GM21529 (cell line): Measurements from ENCODE around the gene CCT6B.
A peak's percentile ranks its signal among the peaks of the same experiment; 100 is the strongest.
"Not testable (repeated sequence)": the region's sequence is repeated elsewhere in the genome, so short reads cannot be mapped to it uniquely, and the experiment has no call there.

Source experiments
- ATAC-seq: cut with Tn5 transposase; IDR thresholded peaks from one replicate; pipeline ENCODE4 v1.9.1; 2021; ENCODE audit not compliant: unreplicated experiment

Gene CCT6B

DNA sequence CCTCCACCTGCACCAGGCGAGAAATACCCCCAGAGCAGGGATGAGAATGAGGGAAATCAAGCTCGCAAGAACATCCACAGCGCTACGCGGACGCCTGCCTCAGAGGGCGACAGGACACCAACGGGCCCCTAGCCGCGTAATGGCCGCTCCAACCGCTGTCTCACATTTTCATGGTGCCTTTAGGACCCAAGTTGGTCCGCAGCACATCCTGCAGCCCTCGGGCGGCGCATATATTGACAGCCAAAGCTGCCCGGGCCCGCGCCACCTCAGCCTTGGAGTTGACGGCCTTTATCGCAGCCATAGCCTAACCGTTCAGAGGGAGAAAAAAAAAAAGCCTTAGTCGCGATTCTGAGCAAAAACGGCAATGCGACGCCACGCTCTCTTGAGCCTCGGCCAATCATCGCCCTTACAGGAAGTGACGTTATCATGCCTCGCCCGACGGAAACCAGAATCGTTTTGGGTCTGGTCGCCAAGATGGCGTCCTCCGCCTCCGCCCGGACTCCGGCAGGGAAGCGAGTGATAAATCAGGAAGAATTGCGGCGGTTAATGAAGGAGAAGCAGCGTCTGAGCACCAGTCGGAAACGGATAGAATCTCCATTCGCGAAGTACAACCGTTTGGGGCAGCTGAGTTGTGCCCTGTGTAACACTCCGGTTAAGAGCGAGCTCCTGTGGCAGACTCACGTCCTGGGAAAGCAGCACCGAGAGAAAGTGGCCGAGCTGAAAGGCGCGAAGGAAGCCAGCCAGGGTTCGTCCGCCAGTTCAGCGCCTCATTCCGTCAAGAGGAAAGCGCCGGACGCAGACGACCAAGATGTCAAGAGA lies at the start of gene CCT6B, which contains the start of gene ZNF830:
CCT6B (minus strand) TSS at position 368 of the 819 bp plus-strand sequence; CDS start at position 301, 67 bp downstream.
ZNF830 (plus strand) TSS at position 448 of the 819 bp plus-strand sequence; CDS start at position 475, 27 bp downstream.
- peak; percentile 90 for ATAC-seq

- ATAC-seq = no peak
These were observed 48.8 kb upstream of the CCT6B start for GRCh38 chr17:35010093-35010492.

DNA sequence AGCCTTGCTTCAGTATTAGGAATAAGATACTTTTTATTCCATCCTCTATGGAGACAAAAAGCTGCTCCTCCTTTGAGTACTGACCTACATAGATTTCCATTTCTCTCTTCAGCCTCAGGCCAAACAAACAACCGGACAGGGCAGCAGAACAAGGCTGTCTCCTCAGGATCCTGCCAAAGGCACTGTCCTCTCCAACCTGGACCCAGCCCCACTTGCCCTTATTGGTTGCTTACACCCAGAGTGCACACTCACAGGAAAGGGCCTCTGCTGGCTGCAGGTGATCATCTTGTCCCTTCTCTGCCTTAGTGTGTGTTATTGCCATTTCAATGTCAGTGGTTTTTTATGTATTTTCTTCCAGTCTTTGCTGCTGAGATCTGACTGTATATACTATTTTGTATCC lies 45.7 kb upstream of the CCT6B start:
- ATAC-seq = no peak

GRCh38 chr17:35006345-35006744 lies 45.1 kb upstream of the CCT6B start:
- no peak for ATAC-seq

GRCh38 chr17:35003778-35004177 lies 42.5 kb upstream of the CCT6B start:
- no peak for ATAC-seq

GRCh38 chr17:35002876-35003551 lies 41.8 kb upstream of the CCT6B start:
- ATAC-seq = no peak

DNA sequence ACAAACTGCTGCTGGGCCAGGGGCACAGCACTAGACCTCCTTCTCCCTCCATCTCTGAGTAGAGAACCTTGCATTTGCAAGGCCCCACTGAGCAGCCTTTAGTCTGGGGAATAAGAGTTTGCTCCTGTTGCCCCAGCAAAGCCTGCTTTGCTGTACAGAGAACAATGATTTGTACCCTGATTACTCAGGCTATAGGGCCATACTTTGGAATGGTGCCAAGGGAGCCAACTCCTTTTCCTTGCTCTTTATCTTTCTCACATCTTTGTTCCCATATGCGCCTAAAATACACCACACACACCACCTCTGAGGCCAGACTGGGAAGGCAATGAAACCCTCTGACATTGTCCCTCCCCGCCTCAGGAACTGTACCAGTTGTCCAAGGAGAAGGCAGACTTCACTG lies 40.3 kb upstream of the CCT6B start:
- no peak for ATAC-seq

DNA sequence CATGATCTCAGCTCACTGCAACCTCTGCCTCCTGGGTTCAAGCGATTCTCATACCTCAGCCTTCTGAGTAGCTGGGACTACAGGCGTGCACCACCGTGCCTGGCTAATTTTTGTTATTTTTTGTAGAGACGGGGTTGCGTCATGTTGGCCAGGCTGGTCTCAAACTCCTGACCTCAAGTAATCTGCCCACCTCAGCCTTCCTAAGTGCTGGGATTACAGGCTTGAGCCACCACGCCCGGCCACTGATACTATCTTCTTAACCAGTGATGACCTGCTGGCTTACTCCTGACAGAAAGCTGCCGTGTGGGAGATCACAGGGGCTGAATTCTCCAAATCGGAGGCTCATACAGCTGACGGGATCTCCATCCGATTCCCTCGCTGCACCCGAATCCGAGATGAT lies 39.7 kb upstream of the CCT6B start:
- not testable (repeated sequence) for ATAC-seq

- ATAC-seq = no peak
These were observed 38.2 kb upstream of the CCT6B start for GRCh38 chr17:34999456-34999855.

DNA sequence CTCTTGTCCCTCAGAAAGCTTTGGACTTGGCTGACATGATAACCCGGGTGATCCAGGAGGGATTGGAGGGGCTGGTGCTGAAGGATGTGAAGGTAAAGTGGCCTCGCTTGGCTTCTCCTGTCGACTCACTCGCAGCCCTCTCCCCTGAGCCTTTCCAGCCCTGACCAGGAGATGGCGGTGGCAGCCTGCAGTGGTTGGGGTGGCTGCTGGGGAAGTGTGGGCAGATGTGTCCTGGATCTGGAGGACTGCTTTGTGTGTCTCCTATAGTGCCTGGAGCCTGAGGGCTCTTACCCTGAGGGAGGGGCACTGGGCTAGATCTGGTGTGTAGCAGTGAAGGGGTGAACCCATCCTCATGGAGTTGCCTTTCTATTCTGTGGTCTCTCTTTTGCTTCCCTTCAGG lies 36.9 kb upstream of the CCT6B start:
- no peak for ATAC-seq

GRCh38 chr17:34997355-34997862 lies 36.1 kb upstream of the CCT6B start:
- ATAC-seq = no peak

DNA sequence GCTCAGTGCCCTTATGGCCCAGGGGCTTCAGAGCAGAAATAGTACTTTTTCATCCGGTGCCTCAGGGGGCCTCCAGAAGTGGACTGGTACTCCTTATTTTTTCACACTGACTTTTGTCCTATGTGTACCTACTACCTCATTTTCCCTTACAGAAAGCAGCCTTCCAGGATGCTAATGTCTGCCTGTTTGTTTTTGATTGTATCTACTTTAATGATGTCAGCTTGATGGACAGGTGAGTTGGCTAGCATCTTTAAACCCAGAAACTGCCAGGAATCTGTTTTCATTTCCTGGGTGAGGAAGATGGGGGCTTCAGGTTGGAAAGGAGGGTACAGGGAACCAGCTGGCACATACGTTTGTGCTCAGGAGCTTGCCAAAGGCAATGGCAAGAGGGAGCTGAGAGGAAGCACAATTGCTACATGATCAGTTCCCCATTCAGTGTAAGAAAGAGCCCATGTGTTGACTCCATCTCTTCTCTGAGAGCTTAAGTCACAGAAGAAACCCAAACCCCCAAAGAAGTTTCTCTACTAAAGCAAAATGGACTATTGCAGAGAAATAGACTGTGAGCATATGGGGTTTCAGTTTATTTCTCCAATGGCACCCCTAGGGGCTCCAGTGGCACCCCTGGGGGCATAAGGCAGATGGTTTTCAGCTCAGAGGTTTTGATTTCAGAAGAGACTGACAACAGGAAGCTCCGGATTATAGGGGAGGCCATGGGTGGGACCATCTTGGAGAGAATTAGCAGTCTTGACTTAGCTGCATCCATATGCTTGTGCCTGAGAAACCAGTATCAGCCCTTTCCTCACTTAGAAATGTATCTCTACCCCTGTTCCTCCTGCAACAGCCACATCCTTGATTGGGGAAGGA lies 35.4 kb upstream of the CCT6B start:
- ATAC-seq = no peak

DNA sequence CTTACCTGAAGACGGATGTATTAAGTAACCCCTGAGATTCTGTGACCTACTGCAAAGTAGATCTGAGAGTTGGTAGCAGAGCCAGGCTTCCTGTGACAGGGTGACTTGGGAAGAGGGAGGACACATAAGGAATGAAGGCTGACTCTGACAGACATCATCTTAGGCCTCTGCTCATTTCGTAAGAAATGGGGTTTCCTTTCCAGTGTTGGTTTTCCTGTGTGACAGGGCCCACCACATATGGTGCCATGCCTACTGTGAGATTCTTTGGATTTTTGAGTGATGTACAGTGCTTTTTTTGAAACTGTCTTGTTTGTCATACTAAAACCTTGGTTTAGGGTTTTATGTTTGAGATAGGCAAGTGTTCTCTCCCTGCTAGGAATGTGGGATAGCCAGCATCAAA lies 31.8 kb upstream of the CCT6B start:
- ATAC-seq = no peak

DNA sequence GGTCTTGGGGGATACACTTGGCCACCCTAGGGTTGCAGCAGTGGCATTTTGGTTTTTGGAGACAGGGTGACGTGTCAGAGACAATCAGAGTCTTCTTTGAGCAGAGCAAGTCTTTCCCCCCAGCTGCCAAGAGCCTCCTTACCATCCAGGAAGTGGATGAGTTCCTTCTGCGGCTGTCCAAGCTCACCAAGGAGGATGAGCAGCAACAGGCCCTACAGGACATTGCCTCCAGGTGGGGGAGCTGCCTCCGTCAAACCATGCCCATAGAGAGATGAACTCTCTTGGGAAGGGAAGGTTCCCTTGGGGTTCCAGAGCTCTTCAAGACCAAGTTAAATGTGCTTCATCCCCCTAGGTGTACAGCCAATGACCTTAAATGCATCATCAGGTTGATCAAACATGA lies 30.3 kb upstream of the CCT6B start:
- ATAC-seq = no peak

DNA sequence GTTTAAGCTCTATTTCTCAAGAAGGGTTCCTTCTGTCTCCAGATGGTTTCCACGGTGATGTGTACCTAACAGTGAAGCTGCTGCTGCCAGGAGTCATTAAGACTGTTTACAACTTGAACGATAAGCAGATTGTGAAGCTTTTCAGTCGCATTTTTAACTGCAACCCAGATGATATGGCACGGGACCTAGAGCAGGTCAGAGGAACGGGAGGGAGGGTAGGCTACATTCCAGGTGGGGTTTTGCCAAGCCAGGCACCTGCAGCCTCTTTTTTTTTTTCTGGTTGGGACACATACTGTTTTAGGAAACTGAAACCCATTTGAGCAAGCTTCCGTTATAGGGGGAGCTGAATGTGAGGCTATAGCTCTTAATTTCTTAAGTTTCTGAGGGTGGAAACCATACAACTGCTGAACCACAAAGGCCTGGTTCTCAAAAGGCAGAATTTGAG lies 29.7 kb upstream of the CCT6B start:
- ATAC-seq = no peak

- ATAC-seq = no peak
These were observed 28.2 kb upstream of the CCT6B start for GRCh38 chr17:34989473-34989872.

DNA sequence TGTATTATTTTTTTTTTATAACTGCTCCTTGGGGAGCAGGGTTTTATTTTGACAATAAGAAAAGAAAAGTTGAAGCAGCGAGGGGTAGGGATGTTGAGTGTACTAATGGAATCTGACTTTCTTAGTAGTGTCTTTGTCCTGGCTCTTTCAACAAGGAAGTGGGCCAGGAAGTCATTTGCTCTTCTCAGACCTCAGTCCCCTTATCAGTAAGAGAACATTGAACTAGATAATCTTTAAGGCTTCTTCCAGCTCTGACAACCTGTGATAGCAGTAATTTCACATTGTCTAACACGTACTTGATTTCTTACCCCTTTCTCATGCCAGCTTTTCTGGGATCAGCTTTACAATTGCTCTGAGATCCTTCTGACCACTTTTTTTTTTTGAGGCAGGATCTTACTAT lies 27.4 kb upstream of the CCT6B start:
- no peak for ATAC-seq

DNA sequence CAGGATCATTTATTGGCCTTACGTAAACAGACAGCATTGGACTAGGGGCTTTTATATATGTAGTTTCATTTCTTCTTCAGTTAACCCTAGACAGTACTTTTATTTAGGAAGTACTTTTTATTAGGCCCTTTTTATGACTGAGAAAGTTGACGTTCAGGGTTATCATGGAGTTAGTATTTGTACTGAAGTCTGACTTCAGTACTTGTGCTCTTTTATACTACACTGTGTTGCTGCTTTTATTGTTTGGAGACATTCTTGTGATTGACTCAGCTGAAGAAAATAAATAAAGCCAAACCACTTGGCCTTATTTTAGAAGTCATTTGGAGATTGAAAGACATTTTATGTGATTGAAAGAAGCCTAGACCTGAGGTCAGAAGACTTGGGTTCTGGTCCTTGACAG lies 26.0 kb upstream of the CCT6B start:
- no peak for ATAC-seq

DNA sequence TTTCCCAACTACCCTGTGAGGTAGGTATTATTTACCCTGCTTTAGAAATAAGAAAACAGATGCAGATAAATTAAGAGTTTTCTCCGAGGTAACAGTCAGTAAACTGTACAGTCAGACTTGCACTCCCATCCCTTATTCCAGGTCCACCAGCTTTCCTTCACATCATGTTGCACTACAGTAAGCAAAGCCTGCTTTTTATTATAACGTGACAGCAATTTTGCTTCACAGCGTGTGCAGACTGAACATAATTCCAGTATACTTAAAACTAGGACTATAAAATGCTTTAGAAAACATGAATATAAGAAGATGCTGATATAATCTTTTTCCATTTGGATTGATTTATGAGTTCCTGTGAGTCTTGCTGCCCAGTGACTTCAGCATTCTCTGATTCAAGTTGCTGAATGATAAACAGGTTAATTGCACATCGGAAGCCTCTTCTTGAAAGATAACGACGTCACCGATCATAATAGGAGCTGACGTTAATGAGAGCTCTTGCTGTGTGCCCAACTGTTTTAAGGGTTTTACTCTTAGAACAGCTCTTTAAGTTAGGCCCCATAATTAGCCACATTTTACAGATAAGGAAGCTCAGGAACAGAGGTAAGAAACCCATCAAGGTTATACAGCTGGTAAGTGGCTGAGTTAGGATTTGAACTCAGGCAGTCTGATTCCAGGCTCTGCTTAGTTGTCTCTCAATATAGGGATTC lies 20.4 kb upstream of the CCT6B start:
- no peak for ATAC-seq
